Fibroblast of skin of left quadriceps (primary cell): ENCODE data around the gene MYOCD.

Source experiments
- DNase-seq, 2 experiments: peaks; one replicate each; pipeline ENCODE4 v3.0.0-alpha.2; 2013; ENCODE audit warnings: low read depth in 2 of 2

The MYOCD gene

DNA sequence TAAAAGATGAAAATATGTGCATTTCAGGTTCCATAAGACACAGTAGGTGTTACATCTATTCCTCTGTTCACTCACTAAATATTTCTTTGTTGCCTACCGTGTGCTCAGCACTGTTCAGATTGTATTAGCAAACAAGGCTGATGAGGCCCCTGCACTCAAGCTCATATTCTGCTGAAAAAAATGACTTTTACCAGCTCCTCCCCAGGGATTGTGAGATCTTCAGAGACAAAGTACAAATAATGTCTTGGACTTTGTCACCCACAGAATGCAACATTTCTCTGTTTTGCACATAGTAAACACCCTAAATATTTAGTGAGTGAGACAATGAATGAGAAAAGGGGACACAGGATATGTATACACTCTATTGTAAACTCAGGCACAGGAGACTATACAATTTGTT, 21.9 kb upstream of the MYOCD start:
- DNase-seq: no peak

GRCh38 chr17:12644623-12645022, 21.1 kb upstream of the MYOCD start:
- DNase-seq: no peak

DNA sequence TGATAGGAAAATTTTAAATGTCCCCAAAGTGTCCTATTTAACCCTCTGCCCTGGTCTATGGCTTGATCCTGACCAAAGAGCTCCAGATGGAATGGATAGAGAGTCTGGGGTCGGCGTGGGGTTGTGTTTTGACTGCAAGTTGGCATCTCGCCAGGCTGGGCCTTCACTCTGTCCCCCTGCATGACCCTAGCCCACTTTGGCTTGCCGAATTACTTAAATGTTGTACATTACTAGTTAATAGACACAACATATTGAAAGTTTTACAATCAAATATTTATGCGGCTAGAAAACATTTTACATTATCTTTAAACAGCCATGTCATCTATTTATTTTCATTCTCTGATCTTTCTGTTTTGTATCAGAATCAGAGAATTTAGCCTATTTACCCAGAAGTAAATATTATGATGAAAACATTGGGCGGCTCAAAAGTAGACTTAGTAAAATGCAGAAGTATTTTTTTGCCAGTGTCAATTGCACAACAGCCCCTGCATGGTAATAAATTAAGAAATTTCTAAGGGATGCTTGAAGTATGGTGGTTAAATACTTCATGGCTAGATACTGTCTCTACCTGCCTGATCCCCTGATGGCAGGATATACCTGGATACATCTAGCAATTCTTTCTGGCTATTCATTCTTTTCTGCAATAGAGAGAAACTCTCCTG, 18.8 kb upstream of the MYOCD start:
- no peak for DNase-seq

DNA sequence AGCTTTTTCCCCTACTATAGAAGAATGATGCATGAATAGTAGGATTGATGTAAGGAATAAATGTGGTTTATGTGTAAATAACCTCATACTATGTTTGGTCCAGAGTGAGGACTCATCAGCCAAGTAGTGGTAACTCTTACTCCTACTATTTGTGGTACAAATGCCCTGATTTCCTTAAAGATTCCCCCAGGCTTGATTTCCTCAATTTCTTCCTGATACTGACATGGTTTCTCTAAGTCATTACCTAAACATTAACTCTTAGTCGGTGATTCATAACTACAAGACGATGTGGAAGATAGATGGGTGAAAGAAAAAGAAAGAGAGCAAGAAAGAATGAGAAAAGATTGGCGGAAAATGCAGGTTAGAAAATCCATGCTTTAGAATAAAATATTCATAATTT, 17.2 kb upstream of the MYOCD start:
- no peak for DNase-seq

DNA sequence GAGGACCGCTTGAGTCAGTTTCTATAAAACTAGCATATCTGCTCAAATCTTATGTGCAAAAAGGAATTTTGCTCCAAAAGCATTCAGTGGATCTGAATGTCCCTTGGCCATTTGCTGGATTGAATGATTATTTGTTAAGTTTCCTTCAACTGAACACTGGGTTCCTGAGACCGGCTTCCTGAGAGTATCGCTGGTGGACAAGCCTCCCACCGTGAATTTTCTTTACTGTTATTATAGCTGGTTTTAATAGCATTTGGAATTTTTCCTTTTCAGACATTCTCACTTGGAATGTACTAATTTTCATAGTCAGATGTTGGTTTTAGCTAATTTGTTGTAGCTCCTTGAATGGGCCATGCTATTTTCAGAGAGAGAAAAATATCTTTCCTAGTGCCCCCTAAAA, 9.8 kb upstream of the MYOCD start:
- DNase-seq: no peak

DNA sequence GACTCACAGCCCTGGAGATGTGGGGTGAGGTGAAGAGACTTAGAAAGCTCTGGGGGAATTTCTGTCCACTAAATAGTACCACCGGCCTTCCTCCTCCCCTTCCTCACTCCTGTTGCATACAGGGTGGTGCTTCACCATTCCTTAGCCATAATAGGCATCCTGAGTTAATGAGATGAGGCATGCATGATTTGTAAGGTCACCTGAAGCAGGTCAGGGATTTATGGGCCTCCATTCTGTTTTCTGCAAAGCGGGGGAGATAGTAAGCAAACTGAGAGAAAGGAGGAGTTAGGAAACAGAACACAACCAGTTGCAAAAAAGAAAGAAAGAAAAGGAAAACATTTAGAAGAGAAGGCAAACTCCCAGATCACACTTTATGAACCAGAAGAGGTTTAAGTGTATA, 9.3 kb upstream of the MYOCD start:
- no peak for DNase-seq

DNA sequence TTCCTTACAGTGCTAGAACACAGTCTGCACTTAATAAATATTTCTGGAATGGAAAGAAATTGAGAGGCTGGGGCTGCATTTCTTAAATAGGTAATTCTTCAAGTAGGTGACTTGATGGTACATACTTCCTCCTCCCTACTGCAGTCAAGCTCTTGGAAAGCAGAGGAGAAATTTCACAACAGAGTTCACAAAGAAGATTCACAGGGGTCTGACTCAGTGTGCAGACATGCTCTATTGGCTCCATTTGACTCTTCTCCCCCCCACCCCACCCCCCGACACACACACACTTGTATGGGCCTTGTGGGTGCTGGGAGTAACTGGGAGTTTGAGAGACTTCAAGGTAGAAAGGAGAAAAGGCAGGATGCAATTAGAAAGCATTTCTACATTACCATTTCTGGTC, 6.2 kb upstream of the MYOCD start:
- peak; percentile 55 to 60 for DNase-seq

GRCh38 chr17:12664252-12664651, 1.4 kb upstream of the MYOCD start:
- no peak for DNase-seq

DNA sequence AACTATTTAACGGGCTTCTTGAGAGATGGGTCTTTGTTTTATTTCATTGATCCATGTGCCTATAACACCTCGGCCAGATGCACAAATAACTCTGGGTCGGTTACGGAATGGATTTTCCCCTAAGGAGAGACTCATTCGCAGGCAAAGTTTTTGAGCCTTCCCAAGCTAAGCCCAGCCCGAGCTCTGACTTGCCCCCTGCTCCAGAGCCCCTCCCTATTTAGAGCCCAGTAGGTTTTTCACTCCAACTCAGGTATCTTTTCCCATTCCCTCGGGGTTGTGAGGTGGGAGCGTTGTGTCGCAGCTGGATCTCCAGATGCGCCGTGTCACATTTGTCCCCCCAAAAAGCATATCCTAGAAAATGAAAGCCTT, 812 bp upstream of the MYOCD start:
- no peak for DNase-seq

DNA sequence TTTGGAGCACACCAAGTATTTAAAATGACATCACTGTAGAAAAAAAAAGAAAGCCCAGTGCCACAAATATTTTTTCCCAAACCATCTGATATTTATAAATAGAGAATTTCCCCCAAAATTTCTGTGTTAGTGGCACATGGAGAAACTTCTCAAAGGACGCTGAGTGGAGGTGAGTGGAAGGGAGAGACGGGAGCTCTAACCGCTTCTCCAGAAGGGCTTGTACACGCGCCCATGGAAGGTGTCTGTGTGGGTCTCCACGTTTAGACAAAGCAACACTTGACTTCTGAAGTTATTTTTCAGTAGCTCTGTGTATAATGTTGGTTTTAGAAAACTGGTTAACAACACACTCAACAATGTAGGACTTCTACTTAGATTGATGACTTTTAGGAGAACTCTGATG, 1.0 kb downstream of the MYOCD start:
- DNase-seq: no peak

DNA sequence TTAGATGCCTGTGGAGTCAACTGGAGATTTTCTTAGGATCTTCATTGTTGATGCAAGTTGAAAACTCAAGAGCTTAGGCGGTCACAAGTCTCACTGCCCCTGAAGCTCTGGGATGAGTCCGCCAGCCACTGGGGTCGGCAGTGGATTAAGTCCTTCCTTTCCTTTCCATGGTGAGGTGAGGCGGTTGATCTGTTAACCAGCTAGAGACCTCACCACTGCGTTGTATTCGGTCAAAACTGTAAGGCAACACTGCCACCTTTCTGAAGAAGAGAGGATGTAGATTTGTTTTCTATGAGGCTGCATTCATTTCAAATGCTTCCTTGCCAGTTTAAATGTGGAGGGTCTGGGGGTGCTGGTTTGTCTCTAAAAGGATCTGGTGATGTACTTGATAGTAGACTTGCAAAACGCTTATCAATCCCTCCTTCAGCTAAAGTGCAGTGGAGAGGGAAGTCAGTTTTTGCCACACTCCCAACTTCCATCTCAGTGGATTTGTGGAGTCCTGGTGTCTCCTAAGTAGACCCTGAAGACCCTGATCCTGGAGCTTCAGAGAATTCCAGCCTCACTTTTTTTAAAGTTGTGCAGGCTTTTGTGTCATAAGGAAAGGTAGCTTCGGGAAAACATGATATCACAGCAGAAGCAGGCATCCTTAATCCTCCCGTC, 1.7 kb downstream of the MYOCD start:
- DNase-seq: peak; percentile 54 to 56

DNA sequence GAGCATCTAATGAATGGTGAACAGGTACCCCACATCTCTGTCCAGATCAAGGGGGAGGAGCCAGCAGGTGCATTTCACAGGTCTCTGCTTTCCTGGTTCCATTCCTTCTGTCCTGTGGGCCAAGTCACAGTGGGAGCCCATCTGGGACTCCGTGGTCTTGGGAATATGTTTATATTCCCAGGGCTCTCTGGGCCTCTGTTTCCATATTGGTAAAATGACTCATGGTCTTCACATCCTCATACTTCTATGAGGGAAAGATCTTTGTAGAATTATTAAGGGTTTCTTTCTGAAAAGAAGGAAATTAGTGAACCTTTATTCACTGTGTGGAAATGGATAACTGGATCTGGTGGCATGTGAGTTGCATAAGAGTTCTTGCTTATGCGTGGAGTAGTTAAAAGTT, 6.2 kb downstream of the MYOCD start:
- DNase-seq: no peak

- no peak for DNase-seq
Measured at GRCh38 chr17:12672947-12673346, 7.3 kb downstream of the MYOCD start.

DNA sequence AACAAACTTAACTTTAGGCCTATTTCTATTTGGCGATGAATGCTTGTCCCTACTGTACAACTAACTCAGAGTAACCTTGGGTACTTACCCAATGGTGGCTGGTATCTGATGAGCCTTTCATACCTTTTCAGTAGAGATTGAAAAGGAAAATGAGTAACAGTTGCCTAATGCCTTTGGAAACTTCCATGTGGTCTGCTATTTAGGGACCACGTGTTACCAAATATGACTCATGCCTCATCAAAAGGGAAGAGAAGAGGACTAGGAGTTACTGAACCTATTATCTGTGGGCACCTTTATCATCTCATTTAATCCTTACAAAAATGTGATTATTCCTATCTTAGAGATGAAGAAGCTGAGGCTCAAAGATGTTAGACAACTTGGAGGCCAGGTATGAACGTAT, 8.1 kb downstream of the MYOCD start:
- no peak for DNase-seq

DNA sequence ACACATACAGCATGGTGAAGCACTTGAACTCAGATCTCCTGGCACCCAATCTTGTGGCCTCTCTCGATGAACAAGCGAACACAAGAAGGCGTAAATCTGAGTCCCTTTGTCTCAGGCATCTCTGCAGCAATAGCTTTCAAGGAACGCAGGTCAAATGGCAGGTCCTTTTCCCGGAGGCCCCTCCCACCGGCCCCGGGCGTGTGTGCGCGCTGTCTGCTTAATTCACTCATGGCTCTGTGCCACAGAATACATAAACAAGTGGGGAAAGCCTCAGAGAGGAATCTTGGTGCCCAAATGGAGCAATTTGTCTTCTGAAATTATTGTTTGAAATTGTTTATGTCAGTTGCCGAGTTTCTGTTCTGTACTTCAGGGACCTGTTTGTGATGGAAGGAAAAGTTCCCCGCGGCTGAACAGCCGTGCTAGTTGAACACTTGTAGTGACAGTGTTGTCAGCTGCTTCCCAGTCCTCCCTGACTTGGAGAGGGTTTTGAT, 14.8 kb downstream of the MYOCD start:
- no peak for DNase-seq

- no peak for DNase-seq
Measured at GRCh38 chr17:12680993-12681392, 15.3 kb downstream of the MYOCD start.

GRCh38 chr17:12683299-12683698, 17.6 kb downstream of the MYOCD start:
- no peak for DNase-seq

DNA sequence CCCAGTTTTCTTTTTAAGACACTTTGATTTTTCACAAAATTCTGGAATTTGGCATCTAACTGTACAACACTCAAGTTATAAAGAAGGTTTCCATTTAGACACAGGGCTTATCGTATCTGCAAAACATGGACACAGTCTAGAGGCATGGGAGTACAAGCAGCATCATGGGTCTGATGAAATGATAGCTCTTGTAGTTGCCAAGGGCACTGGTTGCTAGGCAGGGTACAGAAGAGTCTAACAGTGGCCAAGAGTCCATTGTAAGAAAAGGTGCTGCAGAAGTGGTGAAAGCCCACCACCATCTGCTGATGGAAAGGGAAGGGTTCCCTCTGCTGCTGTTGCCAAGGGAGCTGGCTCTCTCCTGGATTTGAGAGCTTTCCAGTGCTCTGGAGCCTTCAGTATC, 20.8 kb downstream of the MYOCD start:
- DNase-seq: no peak

DNA sequence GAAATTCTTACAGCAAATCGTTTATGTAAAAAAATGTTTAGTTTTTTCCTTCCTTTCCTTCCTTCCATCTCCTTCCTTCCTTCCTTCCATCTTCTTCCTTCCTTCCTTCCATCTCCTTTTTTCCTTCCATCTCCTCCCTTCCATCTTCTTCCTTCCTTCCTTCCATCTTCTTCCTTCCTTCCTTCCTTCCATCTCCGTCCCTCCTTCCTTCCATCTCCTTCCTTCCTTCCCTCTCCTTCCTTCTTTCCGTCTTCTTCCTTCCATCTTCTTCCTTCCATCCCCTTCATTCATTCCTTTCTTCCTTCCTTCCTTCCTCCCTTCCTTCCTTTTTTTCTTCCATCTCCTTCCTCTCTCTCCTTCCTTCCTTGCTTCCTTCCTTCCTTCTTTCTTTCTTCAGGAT, 22.7 kb downstream of the MYOCD start:
- no peak for DNase-seq

DNA sequence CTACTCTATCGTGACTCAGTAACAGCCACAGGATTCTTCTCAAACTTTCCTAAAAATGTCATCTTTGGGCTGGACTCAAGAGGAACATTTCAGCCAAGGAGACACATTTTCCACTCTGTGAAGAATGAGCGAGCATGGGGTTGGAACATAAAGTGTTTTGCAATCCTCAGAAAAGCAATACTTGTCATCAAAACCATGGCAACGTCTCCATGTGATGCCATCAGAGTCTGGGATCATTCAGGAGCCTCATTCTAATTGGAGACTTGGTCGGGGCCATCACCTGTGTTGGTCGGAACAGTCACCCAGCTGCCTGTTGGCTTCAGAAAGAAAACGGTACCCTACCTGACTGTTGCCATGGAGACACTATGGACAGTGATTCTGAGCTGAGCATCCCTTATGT, 25.5 kb downstream of the MYOCD start:
- no peak for DNase-seq

GRCh38 chr17:12693640-12694039, 27.9 kb downstream of the MYOCD start:
- no peak for DNase-seq

GRCh38 chr17:12706070-12706469, 40.4 kb downstream of the MYOCD start:
- DNase-seq: no peak

DNA sequence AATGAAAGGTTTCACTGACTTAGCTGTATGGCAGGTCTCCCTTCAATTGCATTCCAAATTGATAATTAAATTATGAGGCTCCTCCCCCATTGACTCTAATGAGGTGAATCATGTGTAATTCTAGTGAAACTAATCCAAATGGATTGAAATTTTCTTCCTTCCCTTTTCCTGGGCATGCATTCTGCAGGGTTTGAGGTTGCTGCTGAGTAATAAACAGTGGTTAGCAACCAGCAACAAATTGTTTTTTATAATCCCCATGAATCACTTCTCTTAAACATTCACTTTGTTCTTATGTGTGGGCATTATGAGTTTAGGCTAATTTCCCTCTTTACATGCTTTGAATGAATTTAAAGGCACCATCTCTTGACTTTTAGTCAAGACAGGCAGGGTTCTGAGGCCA, 43.4 kb downstream of the MYOCD start:
- DNase-seq: no peak

- no peak for DNase-seq
Measured at GRCh38 chr17:12712415-12712814, 46.7 kb downstream of the MYOCD start.
